Measurements from ENCODE around the gene FKRP. TPM values are rescaled to one million over a fixed set of nuclear protein-coding genes. Genes with fewer than 3 reads are reported as not detected.

Gene FKRP, protein sequence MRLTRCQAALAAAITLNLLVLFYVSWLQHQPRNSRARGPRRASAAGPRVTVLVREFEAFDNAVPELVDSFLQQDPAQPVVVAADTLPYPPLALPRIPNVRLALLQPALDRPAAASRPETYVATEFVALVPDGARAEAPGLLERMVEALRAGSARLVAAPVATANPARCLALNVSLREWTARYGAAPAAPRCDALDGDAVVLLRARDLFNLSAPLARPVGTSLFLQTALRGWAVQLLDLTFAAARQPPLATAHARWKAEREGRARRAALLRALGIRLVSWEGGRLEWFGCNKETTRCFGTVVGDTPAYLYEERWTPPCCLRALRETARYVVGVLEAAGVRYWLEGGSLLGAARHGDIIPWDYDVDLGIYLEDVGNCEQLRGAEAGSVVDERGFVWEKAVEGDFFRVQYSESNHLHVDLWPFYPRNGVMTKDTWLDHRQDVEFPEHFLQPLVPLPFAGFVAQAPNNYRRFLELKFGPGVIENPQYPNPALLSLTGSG
- 10 to 100 TPM; 16.9 to 17.6 TPM for total RNA-seq

DNA sequence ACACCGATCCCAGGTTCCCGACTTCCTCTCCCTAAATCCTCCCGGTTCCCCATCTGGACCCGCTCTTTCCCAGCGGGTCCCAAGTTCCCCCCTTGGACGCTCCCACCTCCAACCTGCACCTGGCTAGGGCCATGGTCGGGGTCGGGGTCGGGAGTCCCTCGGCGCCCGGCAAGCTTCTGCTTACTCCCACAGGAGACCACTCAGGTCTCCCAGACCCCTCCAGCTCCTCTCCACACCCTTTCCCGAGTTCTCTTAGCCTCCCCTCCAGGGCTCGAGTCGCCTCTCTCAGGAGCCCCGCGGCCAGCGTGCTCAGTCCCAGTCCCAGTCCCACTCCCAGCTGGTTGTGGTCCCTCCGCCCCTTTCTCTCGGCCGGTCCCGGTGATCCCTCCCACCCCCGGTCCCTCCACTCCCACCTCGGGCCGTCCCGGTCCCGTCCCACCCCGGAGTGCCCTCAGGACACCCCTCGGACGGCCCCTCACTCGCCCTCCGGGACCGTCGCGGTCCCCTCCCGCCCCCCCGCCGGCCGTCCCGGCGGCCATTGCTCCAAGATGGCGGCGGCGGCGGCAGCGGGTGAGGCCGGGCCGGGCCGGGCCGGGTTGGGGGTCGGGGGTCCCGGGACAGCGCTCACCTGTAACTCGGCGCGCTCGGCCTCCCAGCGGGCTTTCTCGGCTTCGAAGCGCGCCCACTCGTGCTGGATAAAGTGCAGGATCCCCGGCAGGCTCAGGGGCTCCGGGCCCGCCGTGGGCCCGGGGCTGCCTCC lies at the start of gene FKRP:
Gene FKRP, plus strand, starts transcription at position 537 of the 760 bp plus-strand sequence. CDS start 9,394 bp downstream, outside the sequence.

GRCh38 chr19:46717034-46717715 lies 28.7 kb upstream of the FKRP start, which contains the start of gene PRKD2:
Gene PRKD2 (minus strand): TSS chr19:46717114. CDS start chr19:46716370, 744 bp downstream.

GRCh38 chr19:46746281-46747057 lies 612 bp downstream of the FKRP start, which contains the start of gene STRN4:
Gene STRN4 (minus strand): TSS chr19:46746450. CDS start chr19:46746430, 20 bp downstream.

DNA sequence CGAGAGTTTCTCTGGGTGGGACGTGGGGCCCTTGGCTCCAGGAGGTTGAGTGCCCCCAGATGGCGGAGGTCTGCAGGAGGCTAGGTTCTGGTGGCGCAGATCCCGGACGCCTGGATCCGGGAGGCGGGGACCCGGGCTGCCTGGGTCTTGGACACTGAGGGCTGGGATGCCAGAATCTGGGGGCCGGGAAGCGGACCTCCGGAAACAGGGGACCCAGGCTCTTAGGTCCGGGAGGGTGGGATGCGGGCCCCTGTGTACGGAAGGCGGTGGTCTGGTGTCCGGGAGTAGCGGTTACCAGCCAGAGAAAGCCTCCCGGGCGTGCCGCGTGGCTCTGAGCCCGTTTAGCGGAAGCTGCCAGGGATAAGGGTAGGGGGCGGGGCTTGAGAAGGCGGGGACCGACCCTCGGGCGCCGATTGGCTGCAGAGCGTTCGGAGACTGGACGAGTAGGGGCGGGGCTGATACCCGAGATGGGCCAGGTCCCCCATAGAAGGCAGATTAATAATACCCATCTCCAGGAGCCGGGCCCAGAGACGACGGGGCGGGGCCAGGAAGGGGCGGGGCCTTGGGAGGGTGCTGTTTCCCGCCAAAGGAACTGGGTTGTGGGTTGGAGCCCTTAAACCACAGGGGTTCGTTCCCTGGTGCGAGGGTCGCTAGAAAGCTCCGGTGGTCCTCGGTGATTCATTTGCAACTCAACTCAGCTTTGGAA lies 42.6 kb downstream of the FKRP start, which contains the start of gene SLC1A5:
Gene SLC1A5, minus strand, starts transcription at position 333 of the 706 bp plus-strand sequence. CDS start 629 bp downstream, outside the sequence.

Small RNAs within 50 kb of the gene (microRNA-seq; reads per million reads assigned to microRNA genes)
- gene MIR320E (ENCODE audit: borderline microRNAs expressed, borderline replicate concordance), result not detected

Other genes starting within 250 kb of the FKRP start
- gene CALM3, start 144.7 kb upstream of the FKRP start, total RNA-seq, result 100 to 1,000 TPM; 417 to 425 TPM
- 10 to 100 TPM; 12.5 to 13.9 TPM for gene PTGIR, start 121.0 kb upstream of the FKRP start, total RNA-seq
- 1 to 10 TPM; 2.1 to 2.4 TPM for gene GNG8, start 109.9 kb upstream of the FKRP start, total RNA-seq
- gene DACT3, start 84.9 kb upstream of the FKRP start, total RNA-seq, result under 1 TPM; 0.38 to 0.41 TPM
- 100 to 1,000 TPM; 178 to 189 TPM for gene PRKD2, start 28.9 kb upstream of the FKRP start, total RNA-seq
- gene STRN4, start 393 bp downstream of the FKRP start, total RNA-seq, result 10 to 100 TPM; 70.8 to 83.4 TPM
- 10 to 100 TPM; 86.9 to 90.6 TPM for gene SLC1A5, start 42.5 kb downstream of the FKRP start, total RNA-seq
- 100 to 1,000 TPM; 102 to 103 TPM for gene AP2S1, start 104.8 kb downstream of the FKRP start, total RNA-seq
- gene ARHGAP35, start 114.9 kb downstream of the FKRP start, total RNA-seq, result 10 to 100 TPM; 21.0 to 22.4 TPM